Smooth muscle cell of the coronary artery (primary cell): Measurements from ENCODE around the gene C10orf143. TPM values are rescaled to one million over a fixed set of nuclear protein-coding genes. Genes with fewer than 3 reads are reported as not detected.

Experiments
- total RNA-seq: library from RNA; depleted of rRNA; stranded (reverse); fragments of >200 nt; gene quantifications from 2 replicates; pipeline ENCODE4 v1.2.3, GENCODE V29; 2014; ENCODE audit warnings: low replicate concordance

C10orf143 gene
- 0.68 and 0.82 TPM in 2 replicates for total RNA-seq

DNA sequence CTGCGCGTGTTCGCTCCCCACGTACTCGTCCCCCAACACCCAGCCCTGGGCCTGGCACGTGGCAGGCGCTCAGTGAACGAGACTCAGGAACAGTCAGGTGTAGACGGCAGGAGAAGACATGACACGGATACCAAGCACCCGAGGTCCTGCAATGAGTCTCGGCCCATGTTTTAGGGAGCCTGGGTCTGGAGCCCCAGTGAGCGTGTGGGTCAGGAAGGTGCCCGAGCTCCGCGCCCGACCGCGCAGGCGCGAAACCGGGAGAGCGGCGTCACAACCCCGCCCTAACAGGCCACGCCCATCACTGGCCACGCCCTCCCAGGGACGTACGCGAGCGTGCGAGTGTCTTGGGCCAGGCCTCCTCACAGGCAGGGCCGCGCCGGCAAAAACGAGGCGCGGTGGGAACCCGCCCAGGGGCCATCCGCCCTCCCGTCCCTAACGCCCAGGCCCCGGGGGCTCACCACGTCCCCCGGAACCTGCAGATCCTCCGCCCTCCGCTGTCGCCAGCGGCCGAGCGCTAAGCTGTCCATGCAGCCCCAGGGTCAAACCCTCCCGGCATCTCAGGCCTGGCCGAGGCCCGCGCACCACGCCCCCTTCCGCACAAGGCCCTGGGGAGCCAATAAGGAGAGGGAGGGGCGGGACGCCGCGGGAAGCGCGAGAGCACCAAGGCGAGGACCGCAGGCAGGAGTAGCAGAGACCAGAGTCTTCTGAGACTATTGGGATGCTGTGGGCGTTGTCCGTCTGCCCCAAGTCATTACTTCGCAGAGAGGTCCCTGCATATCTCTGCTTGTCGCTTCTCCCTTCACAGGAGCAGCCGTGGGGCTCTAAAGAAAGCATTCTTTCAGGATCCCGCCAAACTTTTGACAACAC lies at the start of gene C10orf143:
Gene C10orf143 (minus strand): TSS at position 585 of the 867 bp plus-strand sequence. CDS start 58 bp downstream, at position 527.

GRCh38 chr10:130136226-130137089 lies 25.8 kb upstream of the C10orf143 start, which contains the start of gene GLRX3:
Gene GLRX3, plus strand, starts transcription at chr10:130136391. Its CDS starts 30 bp downstream, at chr10:130136421.

Other genes with a start within 250 kb of the C10orf143 start
- 3.9 and 8.8 TPM in 2 replicates for gene EBF3, start 146.6 kb downstream of the C10orf143 start, total RNA-seq
- 29.5 and 73.1 TPM in 2 replicates for gene GLRX3, start 25.6 kb upstream of the C10orf143 start, total RNA-seq